HG03457 (cell line): Measurements from ENCODE around the gene PCED1B.

Source experiments
- ATAC-seq: cut with Tn5 transposase; IDR thresholded peaks from one replicate; pipeline ENCODE4 v1.9.1; 2021; ENCODE audit warnings: moderate number of reproducible peaks; ENCODE audit not compliant: unreplicated experiment

The PCED1B gene

GRCh38 chr12:47088021-47088944 is 8.9 kb downstream of the PCED1B start:
- no peak for ATAC-seq

DNA sequence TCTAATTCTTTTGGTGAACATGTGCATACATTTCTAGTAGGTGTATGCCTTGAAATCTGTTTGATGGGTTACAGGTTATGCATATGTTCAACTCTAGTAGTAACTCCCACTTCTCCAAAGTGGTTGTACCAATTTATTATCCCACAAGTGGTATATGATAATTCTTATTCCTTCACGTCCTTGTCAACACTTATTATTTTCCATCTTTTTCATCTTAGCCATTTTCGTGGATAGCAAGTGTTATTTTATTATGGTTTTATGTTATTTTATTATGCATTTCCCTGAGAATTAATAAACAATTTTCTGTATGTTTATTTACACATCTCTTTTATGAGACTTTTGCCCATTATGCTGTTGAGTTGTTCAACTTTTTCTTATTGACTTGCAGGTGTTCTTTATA is 11.6 kb downstream of the PCED1B start:
- no peak for ATAC-seq

DNA sequence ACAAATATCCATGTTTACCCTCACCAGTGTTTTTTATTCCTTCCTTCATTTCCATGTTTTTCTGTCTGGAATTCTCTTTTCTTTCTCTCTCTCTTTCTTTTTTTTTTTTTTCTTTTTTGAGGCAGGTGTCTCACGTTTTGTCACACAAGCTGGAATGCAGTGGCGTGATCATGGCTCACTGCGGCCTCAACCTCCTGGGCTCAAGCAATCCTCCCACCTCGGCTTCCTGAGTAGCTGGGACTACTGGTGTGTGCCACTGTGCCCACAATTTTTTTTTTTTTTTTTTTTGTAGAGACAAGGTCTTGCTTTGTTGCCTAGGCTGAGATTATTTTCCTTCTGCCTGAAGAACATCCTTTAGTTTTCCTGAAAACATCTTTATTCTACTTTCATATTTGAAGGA is 15.4 kb downstream of the PCED1B start:
- ATAC-seq, result no peak

GRCh38 chr12:47095446-47096236 is 16.2 kb downstream of the PCED1B start:
- no peak for ATAC-seq

- no peak for ATAC-seq
Measured at GRCh38 chr12:47097276-47097896, 18.0 kb downstream of the PCED1B start.

GRCh38 chr12:47098099-47098498 is 18.7 kb downstream of the PCED1B start:
- ATAC-seq, result no peak

DNA sequence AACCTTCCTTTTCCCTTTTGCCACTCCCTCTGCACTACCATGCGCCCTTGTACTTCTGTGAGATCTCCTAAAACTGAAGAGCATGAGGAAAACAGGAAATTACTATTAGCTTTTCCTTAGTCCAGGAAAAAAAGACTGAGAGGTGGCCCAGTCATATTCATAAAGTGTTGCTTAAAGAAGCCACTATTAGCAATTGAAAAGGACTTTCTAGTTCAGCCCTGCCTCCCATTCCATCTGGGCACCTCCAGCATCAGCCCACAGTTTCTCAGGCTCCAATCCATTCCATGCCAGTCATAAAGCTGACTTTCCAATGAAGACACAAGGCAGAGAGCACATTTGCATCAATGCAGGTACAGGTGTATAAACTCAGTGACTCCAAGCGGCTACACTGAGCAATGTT is 20.2 kb downstream of the PCED1B start:
- ATAC-seq, result no peak

GRCh38 chr12:47100160-47100559 is 20.7 kb downstream of the PCED1B start:
- no peak for ATAC-seq

GRCh38 chr12:47102406-47102805 is 23.0 kb downstream of the PCED1B start:
- ATAC-seq, result no peak

GRCh38 chr12:47102845-47103651 is 23.6 kb downstream of the PCED1B start:
- no peak for ATAC-seq

DNA sequence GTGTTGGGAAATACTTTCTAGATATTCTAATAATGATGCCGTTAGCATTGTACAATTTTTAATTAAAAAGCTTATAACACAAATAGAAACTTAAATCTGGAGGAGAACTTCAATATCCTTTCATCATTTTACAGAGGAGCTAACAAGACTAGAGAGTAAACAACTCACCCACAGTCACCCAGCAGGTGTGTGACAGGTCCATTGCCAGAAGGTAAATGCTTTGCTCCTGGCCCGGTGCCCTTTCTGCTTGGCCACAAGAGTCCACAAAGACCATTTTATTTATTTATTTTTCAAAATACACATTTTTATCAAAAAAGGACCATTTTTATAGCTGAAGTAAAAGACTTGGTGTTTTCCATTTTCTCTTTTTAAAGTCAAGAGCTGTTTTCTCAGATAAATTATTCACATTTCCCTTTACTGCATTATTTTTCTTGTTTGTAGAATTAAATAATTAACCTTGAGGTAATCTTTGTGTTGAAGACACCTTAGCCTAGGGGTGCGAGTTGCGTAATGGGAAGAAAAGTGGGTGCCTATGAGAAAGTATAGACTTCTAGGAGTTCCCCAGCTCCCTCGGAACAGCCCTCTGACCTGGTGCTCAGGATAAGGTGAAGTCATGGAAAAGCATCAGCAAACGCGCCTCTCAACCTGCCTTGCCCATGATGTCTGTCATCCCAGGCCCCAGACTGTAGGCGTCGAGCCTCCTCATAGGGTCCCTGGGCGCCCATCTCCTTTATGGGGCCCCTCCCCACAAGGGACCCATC is 26.7 kb downstream of the PCED1B start:
- ATAC-seq, result no peak

GRCh38 chr12:47107446-47107845 is 28.0 kb downstream of the PCED1B start:
- ATAC-seq, result no peak

GRCh38 chr12:47107926-47108325 is 28.5 kb downstream of the PCED1B start:
- ATAC-seq, result no peak

DNA sequence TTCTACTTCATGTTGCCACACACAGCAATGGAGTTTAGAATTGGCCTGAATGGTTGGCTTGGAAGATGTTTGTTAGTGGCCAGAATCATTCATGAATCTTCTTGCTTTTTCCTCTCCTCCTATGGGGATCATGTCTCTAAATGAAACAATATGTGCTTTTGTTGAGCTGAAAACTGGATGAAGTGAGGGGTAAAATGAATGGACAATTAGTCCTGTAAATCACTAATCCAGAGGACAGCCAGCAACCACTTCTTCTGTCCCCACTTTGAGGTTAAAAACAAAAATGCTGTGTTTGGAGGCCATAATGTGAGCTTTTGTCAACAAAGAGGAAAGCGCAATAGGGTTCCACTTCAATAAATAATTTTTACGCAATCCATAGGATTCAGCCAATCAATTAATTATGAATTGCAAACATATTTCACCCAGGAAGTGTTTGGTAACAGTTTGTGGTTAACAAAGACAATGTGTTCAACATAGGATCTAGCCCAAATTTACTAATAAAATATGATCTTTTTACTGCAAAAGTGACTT is 30.7 kb downstream of the PCED1B start:
- no peak for ATAC-seq

GRCh38 chr12:47110718-47111391 is 31.4 kb downstream of the PCED1B start:
- ATAC-seq, result no peak

GRCh38 chr12:47111392-47111778 is 32.0 kb downstream of the PCED1B start:
- ATAC-seq, result no peak

DNA sequence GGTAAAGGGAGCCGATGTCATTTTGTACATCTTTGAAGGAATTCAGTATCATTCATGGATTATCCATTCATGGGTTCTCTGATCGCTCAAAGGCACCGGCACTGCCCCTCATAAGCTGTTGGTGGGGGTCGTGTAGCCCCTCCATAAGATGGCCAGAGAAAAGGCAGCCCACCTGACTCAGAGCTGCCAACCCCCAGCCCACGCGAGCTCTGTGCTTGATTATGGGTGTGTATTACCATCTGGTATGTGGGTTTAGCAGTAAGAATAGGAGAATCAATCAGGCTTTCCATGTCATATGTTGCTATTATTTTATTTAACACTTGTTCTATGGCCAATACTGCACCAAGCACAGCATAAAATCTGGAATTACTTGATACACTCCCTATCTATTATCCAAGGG is 32.4 kb downstream of the PCED1B start:
- no peak for ATAC-seq

- ATAC-seq, result no peak
Measured at GRCh38 chr12:47112679-47113078, 33.3 kb downstream of the PCED1B start.

DNA sequence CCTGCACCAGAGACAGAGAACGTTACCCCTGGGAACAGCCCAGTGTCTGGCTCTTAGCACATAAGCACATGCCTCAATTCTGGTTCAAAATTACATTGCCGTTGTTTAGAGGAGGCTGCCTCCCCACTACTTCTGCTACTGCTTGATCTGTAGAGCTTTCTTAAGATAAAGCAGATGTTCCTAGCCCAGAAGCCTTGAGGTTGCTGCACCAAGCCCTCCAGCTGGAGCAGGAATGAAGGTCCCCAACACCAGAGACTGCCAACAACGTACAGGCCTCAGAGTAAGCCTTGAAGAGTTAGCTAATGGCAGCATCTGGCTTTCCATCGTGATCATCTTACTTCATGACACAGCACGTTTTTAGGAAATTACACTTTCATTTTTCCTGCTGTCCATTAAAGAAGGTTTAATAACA is 35.1 kb downstream of the PCED1B start:
- no peak for ATAC-seq
